NCI-H187 (cell line): ENCODE data around the gene PPFIA4.

Source experiments
- DNase-seq, 2 experiments: peaks; one replicate each; lab custom pipeline; 2025; lab: John Stamatoyannopoulos, UW

Gene PPFIA4

DNA sequence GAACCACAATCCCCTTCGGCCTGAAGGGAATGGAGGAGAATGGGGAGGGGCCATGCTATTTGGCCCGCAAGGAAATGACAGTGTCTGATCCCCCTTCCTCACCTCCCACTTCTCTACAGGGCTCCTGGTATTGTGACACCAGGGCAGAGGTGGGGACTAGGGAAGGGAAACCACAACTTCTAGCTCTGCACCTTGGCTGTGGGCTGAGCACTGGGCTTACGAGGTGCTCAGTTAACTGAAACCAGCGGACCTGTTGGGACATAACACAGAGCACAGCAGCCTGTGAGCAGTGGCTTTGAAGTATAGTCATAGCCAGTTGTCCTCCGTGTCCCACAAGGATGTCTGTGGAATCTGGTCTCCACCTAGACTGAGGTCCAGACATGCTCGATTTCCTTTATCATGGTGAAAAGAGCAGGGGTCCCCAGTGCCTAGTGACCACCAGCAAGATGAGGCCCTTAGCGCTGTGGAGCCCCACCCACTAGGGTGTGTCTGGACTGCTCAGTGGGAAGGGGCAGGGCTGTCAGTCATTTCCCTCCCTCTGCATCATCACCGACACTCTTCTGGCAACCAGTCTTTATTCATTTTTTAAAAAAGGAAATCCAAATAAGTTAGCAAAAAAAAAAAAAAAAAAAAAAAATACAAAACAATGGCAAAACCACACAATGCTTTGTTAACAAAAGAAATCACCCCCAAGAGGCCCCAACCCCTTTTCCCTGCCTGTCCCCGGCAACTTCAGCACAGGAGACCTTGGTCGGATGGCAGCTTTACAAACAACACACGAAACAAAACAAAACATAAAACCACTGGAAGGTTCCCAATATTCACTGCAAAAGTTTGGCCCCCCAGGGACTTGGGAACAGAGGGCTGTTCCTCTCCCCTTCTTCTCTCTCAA, 56.5 kb downstream of the PPFIA4 start:
- DNase-seq = no peak

DNA sequence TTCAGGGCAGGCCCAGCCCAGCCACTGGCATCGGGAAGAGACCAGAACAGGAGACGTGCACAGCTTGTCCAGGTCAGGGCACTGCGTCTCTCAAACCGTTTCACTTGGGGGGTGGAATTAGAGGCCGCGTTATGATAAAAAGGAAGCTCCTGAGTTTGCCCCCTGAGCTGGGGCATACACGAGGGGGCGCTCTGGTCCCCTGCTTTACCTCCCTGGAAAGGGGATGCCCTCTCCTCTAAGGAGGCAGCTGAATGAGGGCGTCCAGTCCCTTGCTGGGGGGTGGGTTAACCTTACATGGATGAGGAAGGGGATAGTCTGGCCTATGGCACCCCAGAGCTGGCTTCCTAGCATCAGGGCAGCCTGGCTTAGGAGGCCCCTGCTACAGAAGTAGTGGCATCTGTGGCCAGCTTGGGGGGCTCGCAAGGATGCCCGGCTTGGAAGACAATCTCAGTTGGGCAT, 57.2 kb downstream of the PPFIA4 start:
- no peak for DNase-seq

DNA sequence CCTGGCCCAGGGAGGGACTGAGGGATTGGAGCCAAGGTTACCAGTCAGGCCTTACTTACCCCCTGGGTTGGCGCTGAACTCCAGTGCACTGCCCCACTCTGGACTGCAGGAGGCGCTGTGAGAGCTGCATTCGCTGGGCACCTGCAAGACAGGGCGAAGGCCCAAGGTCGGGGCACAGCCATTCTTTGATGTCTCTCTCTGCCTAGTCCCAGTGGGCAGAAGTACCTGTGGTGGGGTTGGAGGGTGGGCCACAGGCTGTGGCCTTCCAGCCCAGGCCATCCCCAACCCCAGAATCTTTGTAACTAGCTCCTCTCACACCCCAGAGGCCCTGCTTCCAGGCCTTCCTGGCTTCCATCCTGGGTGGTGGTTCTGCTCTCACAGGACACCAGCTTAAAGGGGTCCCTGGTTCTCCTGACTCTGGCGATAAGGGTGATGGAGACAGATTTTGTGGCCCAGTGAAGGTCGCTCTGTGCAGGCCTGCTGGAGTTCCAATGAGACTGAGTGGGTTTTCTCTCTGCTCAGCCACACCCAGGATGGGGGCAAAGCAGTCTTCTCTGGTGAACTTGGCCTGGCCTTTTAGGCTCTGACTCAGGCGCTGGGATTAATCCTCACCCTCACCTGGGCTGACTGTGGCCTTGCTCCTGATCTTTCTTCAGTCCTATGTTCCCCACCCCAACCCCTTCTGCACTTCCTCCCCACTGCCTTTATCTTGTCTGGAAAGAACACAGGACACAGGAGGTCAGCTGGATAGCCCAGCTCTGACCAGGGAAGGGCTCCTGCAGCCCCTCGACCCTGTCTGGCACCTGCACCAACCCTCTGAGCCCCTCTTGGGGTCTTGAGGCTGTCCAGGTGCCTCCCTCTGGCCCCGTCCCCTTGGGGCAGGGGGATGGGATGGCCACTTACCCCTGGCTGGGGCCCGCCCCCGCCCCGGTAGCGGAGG, 58.6 kb downstream of the PPFIA4 start:
- DNase-seq = no peak

DNA sequence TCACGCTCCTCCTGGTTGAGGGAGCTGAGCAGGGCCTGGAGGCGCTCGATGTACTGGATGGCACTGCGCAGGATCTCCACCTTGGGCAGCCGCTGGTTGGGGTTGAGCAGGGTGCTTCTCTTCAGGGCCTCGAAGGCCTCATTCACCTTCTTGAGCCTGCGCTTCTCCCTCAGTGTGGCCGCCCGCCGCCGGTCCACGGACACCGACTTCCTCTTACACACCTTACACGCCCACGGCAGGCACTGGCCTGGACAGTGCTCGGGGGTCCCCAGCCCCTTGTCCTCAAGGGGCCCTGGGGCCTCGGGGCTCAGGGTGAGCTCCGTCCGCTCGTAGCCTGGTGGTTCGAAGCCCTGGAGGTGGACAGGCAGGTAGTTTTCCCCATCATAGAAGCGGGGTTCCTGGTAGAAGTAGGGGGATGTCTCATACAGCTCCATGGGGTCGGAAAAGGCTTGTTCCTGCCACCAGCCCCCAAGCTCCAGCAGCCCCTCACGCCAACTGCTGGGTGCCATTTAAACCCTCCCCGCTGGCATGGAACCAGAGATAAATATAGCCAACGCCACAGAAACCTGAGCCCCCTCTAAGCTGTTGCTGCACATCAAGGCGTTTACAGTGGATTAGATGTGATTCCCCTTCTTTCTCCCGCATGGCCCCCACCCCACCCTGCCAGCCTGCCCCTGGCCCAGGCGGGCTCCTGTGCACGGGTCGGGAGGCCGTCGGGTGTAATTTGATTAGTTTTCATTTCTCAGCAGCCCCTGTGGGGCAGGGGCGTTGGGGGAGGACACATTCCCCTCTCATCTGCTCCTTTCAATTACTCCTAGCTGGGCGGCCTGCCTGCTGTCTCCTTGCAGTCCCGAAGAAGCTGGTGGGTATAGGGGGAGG, 59.5 kb downstream of the PPFIA4 start, which contains the start of gene MYOG:
TSS of gene MYOG (minus strand) at position 485 of the 879 bp plus-strand sequence. CDS start at position 434, 51 bp downstream.
- no peak for DNase-seq

DNA sequence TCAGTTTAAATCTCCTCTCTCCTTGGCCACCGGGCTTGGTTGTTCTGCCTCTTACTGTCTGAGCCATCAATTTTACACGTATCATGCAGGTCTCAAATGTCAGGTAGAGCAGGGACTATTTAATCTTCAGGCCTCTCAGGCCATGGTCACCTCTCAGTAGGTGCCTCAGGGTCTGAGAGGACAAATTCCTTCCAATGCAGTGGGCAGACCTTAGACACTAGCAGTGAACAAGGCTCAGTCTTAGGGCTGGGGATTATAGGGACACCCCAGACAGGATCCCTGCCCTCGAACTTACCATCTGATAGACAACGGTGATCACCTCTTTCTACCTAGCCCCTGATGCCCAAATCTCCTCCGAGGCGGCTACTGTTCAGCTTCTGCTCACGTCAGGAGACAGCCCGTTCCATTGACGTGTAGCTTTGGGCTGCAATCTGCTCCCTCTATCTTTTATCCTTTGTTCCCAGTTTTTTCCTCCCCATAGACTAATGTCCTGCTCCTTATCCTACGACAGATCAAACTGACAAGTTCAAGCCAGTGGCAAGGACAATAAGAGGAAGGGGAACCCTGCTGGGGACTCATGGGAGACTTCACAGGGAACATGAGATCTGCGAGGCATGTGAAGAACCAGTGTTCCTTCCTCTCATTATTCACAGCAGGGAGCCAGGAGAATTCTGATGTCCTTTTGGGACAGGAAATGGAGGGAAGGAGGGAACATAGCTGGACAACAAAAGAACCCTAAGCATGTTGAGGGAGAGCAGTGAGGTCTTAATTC, 60.9 kb downstream of the PPFIA4 start:
- no peak for DNase-seq

DNA sequence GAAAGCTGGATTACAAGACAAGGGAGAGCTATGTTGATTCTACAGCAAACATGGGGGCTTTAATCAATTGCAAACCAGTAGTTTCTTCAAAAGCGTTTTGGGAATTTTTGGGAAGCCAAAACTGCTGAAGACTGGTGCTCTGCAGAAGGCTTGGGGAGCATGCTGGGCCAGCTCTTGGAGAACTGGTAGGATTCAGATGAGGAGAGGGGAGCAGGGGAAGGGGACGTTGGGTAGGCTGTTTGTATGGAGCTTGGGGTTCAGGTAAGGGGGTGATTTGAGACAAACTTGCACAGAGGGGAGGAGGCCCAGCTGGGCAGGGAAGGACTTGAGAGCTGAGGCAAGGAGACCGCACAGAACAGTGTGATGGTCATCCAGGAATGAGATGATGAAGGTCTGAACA, 62.1 kb downstream of the PPFIA4 start:
- DNase-seq = no peak

DNA sequence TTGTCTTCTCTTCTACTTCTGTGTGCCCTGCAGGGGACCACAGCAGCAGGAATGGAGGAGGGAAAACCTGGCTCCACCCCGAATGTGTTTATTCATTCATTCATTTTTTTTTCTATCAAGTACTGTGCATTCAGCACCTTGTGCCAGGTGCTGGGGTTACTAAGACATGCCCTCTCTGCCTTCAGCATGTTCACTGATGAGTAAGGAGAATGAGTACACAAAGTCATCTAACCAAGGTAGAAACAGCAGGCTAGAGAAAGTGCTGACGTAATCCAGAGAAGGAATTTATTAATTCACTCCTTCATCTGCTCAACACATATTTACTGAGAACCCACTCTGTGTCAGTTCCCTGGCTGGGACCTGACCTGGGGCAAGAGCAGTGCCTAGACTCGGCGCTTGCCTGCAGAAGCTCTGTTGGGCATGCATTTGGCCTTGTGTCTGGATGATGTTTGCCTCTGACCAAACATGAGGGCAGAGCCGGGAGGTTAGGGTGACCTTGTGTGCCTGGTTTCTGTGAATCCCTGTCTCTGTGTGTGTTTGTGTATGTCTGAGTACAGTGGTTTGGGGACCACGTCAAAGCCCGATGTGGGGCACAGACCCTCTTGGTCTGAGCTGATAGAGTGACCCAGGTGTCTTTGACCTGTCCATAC, 62.8 kb downstream of the PPFIA4 start:
- DNase-seq = no peak

DNA sequence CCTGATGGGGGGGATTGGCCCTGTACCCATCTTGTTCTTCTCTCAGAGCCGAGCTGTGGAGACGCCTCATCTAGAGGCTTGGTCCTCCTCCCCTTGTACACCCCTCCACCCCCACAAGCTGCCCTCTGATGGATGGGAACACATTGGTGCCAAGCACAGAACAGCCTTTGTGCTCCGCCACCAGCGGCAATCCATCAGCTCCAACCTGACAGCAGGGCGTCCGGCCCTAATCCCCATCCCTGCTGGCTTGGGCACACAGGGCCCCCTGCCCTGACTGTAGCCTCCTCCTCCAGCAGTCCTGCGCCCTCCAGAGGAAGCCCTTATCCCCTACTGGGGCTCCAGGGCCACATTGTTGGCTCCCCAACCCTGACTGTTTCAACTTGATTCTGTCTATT, 63.4 kb downstream of the PPFIA4 start:
- DNase-seq = no peak

DNA sequence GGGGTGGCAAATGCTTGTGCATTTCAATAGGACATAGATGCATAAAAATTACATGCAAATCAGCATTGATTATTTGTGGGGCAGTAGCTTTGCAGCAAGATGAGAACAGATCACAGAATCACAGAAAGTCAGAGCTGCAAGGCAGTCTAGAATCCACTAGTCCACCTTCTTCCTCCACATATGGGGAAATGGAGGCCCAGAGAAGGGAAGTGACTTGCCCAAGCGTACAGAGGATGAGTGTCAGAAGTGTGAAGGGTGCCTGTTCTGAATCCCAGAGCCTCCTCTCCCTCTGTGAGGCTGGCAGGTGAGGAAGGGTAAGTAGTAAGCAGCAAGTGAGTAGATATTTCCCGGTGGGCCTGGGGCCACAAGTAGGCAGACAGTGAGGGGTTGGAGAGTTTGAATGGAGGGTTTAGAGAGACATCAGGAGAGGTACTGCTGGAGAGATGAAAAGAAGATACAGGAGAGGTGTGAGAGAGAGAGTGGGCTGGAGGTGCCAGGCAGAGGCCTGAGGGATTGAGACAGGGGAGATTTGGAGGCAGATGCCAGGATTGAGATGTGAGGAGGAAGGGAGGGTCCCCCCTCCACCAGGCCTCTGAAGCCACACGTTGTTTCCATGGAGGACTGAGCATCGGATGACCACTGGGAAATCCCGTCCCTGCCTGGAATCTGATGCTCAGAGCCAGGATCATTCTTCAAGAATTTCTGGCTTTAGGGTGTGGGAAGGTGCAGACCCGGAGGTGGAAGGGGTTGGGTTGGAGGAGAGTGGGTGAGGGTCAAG, 64.3 kb downstream of the PPFIA4 start:
- DNase-seq = no peak

DNA sequence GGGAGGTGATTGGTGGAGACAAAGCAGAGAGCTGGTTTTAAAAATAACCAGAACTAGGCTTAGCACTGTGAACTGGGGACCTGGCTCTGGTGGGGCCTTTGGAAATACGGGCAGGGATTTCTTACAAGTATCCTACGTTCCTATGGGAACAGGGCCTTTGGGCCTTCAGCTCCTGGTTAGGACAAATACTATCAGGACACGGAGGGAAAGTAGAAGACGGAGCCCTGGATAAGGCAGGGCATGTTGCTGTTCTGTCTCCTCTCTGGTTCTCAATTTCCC, 64.8 kb downstream of the PPFIA4 start:
- DNase-seq = no peak

DNA sequence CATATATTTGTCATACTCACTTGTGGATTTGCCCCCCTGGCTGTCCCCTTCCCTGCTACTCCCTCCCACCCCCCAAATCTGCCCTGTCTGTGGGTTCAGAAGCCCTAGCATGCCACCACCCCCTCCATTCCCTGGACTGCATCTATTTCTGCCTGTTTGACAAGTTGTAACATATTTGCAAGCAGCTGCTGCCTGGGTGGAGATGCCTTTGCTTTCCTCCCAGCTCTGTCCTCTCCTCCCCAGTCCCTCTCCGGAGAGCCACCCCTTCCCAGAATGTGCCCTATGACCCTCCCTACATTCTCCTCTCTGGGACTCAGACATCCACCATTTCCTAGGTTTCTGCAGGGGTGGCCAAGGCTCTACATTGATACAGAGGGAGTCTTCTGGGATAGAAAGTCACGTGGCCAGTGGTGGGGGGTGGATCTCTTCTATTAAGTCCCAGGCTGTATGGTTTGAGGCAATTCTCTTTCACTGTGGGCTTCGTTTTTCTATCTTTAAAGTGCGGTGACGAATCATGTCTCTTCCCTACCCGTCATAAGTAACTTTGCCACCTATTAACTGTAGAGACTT, 65.6 kb downstream of the PPFIA4 start:
- no peak for DNase-seq

DNA sequence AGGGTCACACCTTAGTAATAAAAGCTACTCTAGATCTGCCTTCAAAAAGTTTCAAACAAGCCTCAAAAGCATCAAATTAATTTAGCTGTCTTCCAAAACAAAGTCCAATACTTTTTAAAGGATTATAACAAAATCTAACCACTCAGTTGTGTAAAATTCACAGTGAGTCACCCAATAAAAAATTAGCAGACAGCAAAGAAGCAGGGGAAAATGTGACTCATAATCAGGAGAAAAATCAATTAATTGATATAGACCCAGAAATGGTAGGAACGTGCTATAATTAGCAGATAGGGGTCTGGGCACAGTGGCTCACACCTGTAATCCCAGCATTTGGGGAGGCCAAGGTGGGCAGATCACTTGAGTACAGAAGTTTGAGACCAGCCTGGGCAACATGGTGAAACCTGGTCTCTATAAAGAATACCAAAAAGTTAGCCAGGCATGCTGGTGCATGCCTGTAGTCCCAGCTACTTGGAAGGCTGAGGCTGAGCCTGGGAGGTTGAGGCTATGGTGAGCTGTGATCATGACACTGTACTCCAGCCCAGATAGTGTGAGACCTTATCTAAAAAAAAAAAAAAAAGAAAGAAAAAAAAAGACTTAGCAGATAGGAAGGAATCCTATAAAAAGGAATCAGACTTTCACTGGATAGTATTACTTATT, 67.6 kb downstream of the PPFIA4 start:
- no peak for DNase-seq

DNA sequence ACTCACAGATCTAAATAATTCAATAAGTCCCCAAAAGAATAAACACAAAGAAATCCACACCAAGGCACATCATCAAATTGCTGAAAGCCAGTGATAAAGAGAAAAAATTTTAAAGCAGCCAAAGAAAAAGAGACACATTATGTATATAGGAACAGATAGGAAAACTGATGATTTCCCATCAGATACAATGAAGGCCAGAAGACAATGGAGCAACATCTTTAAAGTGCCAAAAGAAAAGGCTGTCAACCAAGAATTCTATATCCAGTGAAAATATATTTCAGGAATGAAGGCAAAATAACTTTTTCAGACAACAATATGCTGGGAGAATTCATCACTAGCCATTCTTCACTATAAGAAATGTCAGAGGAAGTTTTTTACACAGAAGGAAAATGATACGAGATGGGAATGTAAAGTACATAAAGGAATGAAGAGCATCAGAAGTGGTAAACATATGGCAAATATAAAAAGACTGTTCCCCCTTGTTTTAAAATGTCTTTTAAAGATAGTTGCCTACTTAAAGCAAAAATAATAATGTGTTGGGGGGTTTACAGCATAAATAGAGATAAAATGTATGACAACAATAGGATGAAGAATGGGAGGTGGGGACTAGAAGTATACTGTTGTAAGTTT, 68.9 kb downstream of the PPFIA4 start:
- no peak for DNase-seq

DNA sequence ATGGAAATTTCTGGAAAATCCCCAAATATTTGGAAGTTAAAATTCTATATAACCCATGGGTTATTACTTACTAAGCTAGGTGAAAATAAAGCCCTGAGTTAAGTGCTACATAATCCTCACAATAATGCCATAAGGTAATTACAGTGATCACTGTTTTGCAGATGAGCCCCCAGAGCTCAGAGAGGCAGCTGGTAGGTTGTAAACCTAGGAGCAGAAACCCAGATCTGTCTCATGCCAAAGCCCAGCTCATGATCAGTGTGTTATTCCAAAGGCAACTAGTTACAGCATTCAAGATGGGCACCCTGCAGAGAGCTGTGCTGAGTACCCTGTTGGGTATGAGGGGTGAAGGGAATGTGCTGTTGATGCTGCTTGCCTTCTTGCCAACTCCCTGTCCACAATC, 70.3 kb downstream of the PPFIA4 start:
- DNase-seq = no peak

DNA sequence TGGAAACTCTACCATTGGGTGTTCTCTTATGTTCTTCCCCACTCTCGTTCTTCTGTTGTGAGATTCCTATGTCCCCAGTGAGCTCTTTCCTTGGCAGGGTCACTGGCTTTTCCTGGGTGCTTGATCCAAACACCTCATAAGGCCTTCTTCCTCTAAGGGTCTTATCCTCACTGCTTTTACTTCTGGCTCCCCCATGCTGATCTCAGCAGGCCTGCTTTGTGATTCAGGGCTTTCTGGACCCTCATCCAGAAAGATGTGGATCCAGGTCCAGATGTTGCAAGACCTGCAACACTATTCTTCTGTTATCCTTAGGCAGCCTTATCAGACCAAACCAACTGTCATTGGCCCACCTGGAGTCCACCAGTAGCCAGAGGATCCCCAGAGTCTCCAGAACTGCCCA, 70.7 kb downstream of the PPFIA4 start:
- DNase-seq = no peak

DNA sequence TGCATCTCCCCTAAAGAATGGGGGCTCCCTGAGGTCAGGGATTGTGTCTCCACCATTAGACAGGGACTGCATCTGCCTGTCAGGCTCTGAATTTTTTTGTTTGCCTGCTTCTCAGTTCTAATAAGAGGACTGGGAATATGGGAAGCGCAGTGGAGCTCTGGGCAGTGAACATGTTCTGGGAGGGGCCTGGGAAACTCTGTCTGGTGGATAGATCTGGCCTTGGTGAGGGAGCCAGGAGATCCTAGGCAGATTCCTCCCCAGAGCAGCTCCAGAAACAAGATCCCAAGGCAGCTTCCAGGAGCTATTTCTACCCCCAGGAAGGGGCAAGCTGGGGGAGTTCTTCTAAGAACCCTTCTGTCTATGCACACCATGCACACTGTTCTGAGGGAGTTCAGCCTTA, 72.2 kb downstream of the PPFIA4 start:
- DNase-seq = no peak

DNA sequence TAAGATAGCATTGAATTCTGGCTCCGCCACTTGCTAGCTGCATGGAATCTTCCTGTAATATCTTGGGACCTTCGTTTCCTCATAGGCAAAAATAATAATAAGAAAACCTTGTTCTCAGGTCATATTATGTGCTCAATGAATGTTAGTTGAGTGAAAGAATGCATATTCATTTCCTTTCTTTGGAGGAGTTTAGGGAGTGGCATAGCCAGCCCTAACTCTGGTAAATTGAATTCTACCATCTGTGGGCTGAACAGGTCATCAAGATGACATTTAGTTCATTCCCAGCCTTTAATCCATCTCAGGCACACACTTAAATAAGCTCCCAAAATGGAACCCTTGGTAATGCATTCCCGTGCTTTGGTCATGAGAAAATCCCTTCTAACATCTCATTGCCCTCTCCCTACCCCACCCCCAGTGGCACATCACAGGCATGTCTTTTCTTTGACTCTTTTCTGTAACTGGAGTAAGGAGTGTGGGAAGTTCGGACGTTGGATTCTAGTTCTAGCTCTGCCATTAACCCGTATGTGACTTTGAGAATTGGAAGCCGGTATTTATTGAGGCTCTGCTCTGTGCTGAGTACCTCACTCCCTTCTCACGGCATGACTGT, 72.7 kb downstream of the PPFIA4 start:
- DNase-seq = no peak
